PFSK-1 (cell line): ENCODE measurements around the gene NYAP1.

Source experiments
- FOXP2 ChIP-seq: optimal IDR thresholded peaks from 2 replicates; pipeline ENCODE3; 2011; ENCODE audit warnings: borderline replicate concordance, control low read depth, inconsistent platforms; ENCODE audit not compliant: insufficient read depth; ENCODE audit errors: extremely low read length, extremely low read depth
- POLR2AphosphoS5 ChIP-seq: IDR thresholded peaks from 2 replicates; pipeline ENCODE4 v1.6.1; 2012; ENCODE audit warnings: low read depth, mild to moderate bottlenecking, control low read depth, low read length, moderate library complexity
- SIN3A ChIP-seq: IDR thresholded peaks from 2 replicates; pipeline ENCODE4 v1.6.1; 2012; ENCODE audit warnings: mild to moderate bottlenecking, low read length, moderate library complexity, borderline replicate concordance; ENCODE audit not compliant: insufficient read depth
- TAF1 ChIP-seq: IDR thresholded peaks from 2 replicates; pipeline ENCODE4 v1.6.1; 2012; ENCODE audit warnings: low read length, control low read depth, borderline replicate concordance; ENCODE audit not compliant: insufficient read depth
- TF ChIP-seq, protein P1 (sequence below), 2 experiments: IDR thresholded peaks; 2 replicates each; pipeline versions ENCODE4 v1.6.1 to v1.8.0; 2011 to 2012; ENCODE audit warnings: low read depth in 2 of 2, low read length in 2 of 2, control low read depth in 1 of 2, inconsistent platforms in 1 of 2, mild to moderate bottlenecking in 1 of 2, moderate library complexity in 1 of 2; ENCODE audit not compliant: insufficient read depth in 1 of 2

The NYAP1 gene

DNA sequence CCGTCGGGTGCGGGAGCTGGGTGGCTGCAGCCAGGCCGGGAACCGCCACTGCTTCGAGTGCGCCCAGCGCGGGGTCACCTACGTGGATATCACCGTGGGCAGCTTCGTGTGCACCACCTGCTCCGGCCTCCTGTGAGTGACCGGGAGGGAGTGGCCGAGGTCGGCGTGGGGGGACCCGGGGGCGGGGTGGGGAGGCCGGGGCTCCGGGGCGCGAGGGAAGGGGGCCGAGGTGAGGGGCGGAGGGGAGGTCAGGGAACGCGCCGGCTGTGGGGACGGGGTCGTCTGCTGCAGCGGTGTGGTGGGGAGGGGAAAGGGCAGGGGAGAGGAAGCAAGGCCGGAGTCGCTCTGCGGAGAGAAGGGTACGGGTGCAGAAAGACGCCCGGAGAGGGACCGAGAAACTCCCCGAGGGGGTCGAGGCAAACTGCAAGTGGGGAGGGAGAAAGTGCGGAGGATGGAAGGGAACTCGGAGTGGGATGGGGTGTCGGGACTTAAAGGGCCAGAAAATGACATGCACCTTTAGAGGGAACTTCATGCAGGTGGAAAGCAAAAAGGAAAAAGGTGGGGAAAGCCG, 55.8 kb downstream of the NYAP1 start:
- no peak for TF ChIP-seq FOXP2
- TF ChIP-seq SIN3A: no peak
- TF ChIP-seq, protein P1, sequence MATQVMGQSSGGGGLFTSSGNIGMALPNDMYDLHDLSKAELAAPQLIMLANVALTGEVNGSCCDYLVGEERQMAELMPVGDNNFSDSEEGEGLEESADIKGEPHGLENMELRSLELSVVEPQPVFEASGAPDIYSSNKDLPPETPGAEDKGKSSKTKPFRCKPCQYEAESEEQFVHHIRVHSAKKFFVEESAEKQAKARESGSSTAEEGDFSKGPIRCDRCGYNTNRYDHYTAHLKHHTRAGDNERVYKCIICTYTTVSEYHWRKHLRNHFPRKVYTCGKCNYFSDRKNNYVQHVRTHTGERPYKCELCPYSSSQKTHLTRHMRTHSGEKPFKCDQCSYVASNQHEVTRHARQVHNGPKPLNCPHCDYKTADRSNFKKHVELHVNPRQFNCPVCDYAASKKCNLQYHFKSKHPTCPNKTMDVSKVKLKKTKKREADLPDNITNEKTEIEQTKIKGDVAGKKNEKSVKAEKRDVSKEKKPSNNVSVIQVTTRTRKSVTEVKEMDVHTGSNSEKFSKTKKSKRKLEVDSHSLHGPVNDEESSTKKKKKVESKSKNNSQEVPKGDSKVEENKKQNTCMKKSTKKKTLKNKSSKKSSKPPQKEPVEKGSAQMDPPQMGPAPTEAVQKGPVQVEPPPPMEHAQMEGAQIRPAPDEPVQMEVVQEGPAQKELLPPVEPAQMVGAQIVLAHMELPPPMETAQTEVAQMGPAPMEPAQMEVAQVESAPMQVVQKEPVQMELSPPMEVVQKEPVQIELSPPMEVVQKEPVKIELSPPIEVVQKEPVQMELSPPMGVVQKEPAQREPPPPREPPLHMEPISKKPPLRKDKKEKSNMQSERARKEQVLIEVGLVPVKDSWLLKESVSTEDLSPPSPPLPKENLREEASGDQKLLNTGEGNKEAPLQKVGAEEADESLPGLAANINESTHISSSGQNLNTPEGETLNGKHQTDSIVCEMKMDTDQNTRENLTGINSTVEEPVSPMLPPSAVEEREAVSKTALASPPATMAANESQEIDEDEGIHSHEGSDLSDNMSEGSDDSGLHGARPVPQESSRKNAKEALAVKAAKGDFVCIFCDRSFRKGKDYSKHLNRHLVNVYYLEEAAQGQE (IDR thresholded peaks at IDR 0.05; ENCODE audit: insufficient read depth in 1 of 2, low read depth in 2 of 2, low read length in 2 of 2): no peak
- no peak for TF ChIP-seq TAF1
- no peak for TF ChIP-seq POLR2AphosphoS5

DNA sequence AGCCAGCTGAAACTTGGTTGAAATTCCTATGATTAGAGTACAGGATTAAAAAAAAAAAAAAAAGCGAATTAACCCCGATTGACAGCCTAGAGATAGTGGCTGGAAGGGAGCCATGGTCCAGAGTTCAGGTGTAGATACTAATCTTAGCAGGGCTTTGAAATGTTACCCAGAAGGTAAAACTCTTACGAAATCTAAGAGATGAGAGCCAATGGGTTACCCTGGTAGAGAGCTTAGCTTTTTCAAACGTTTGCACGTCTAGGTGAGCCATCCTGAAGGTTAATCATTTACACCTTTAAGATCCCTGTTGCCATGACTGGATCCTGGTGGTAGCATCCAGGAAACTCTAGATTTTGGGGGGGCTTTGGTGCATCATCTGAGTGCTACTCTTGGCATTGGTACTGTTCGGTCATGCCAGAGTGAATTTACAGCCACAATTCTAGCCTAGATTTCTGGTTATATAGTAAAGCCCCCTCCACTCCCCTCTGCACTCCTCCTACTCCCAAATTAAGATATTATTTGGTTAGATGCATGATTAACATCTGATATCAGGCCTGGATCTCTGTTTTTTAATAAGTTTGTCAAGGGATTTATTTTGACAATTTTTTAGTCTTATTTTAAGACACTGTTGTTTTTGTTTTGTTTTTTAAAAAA, 56.5 kb downstream of the NYAP1 start:
- TF ChIP-seq POLR2AphosphoS5 (no peak), SIN3A (no peak), FOXP2 (no peak), TAF1 (no peak)
- TF ChIP-seq, protein P1 (IDR thresholded peaks at IDR 0.05; ENCODE audit: insufficient read depth in 1 of 2, low read depth in 2 of 2, low read length in 2 of 2): no peak

DNA sequence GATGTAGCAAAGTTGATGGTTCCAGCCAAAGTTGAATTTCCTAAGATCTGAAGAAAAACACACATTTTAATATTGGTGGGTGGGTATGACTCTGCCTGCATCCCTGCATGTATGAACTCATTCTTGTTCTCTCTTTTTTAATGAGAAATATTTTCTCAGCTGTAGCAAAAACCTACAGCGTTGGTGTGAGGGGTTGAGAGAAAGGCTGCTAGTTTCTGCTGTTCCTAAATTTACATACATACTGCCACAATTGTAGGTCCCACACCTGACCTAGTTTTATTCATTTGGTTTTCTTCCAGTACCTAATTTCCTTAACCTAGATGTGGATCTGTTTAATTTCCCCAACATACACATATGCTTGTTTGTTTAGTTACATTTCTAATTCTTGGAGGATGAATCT, 59.9 kb downstream of the NYAP1 start:
- TF ChIP-seq TAF1 (no peak), SIN3A (no peak), FOXP2 (no peak), POLR2AphosphoS5 (no peak)
- TF ChIP-seq, protein P1 (IDR thresholded peaks at IDR 0.05; ENCODE audit: insufficient read depth in 1 of 2, low read depth in 2 of 2, low read length in 2 of 2): no peak

DNA sequence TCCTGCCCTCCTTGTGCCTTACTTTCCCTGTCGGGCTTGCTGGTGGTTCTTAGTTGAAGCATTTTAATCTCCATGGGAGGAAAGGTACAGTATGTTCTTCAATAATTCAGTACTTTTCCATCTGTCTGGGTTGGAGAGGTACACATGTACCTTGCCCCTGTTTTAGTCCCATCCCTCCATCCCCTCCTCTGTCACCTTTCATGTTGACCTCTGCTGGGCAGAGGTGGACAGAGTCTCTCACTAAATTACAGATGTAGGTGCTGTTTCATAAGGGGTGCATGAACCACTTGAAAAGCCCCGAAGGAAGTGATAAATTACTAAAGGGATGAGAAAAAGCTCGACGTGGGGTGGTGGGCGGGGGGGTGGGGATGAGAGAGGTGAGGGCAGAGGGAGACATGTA, 60.7 kb downstream of the NYAP1 start:
- TF ChIP-seq, protein P1 (IDR thresholded peaks at IDR 0.05; ENCODE audit: insufficient read depth in 1 of 2, low read depth in 2 of 2, low read length in 2 of 2): no peak
- no peak for TF ChIP-seq SIN3A
- no peak for TF ChIP-seq TAF1
- no peak for TF ChIP-seq FOXP2
- TF ChIP-seq POLR2AphosphoS5: no peak
